DLD1 (cell line): ENCODE results near the gene SOX10.

Experiments used
- in situ Hi-C: cut with HindIII; loops from 2 replicates; pipeline ENCODE4 v1.10.0; 2017; ENCODE audit warnings: low sequenced_read_pairs

Gene SOX10

DNA sequence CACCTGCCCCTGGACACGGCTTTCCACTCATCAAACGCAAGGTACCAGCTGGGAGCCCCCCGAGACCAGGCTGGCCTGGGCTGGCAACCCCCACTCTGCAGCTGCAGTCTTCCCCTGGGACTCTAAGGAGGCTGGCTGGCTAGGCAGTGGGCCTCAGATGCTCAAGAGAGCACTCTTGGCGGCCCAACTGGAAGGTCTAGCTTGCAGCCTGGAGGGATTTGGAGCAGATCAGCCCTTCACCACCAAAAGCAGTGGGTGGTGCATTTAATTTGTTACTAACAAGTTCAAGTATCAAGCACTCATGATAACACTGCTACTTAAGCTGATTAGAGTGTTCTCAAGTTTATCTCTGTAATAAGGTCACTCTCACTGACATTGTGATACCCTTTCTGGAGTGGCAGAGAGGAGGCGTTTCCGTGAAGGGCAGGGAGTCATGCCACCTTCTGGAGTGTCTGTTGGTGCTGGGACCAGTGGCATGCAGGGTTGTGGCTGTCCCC, 52.4 kb downstream of the SOX10 start:
- in situ Hi-C loops: no loop called here

DNA sequence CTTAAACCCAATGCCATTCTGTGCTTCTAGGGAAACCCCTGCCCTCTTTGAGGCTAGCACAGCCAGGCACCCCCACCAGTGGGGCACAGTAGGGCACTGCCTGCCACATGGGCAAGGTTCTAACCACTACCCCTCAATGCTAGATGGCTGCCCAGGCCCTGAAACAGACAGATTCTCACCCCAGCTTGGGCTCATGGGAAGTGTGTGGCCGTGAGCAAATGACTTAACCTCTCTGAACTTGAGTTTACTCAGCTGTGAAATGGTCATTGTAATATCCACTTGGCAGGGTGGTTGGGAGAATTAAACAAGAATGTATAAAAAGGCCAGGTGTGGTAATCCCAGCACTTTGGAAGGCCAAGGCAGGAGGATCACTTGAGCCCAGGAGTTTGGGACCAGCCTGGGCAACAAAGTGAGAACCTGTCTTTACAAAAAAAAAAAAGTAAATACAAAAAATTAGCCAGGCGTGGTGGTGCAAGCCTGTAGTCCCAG, 53.4 kb downstream of the SOX10 start:
- in situ Hi-C loops: no loop called here

DNA sequence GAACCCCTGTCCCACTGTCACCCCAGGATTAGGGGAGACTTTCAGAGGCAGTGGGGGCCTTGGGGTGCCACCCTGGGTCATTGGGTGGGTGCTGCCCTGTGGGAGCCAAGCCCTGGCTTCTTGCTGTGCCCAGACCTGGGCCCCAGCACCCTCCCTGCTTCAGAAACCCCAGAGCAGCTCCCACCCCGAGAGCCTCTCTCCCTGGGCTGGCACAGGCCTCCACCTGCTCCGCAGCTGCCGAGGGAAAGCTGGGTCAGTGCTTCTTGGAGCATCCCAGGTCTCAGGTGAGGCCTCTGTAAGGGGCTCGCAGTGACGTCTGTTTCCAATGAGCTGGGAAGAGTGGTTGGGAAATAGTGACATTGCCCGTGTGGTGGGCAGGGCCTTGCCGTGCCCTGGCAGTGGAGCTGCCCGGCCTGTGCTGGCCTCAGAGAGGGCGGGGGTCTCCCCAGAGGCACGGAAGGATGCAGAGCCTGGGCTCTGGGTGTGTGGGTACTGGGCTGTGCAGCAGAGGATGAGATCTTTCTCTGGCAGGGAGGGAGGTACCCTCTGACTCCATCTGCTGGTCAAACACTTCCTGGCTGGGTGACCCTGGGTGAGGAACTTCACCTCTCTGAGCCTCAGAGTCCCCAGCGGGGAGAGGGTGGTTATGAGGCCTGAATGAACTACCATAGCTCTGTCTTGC, 53.9 kb downstream of the SOX10 start:
- in situ Hi-C loops: no loop called here

DNA sequence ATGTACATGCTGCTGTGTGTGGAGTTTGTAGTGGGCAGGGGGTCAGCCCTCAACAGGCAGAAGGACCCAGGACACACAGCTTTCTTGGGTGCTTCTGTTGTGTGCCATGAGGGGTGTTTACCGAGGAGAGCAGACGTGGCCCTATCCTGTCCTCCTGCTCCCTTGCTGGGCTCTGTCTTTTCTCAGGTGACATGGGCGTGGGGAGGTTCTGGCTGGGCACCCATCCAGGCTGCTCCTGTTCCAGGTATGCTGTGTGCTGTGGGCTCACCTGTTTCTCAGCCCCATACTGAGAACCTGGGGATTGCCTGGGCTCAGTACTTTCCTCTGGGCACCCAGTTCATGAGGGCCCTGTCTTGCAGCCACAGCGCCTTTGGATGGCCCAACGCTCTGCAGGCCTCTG, 55.0 kb downstream of the SOX10 start:
- in situ Hi-C loops: no loop called here

DNA sequence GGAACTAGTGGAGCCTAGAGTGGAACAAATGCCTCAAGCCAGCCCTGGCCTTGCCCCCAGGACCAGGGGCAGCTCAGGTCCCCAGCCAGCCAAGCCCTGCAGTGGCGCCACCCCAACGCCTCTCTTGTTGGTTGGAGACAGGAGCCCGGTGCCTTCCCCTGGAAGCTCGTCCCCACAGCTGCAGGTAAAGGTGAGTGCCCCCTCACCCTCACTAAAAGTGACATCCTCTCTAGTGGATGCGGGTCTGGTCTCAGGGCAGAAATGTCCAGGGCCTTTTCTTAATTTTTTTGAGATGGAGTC, 56.8 kb downstream of the SOX10 start:
- in situ Hi-C loops: no loop called here

DNA sequence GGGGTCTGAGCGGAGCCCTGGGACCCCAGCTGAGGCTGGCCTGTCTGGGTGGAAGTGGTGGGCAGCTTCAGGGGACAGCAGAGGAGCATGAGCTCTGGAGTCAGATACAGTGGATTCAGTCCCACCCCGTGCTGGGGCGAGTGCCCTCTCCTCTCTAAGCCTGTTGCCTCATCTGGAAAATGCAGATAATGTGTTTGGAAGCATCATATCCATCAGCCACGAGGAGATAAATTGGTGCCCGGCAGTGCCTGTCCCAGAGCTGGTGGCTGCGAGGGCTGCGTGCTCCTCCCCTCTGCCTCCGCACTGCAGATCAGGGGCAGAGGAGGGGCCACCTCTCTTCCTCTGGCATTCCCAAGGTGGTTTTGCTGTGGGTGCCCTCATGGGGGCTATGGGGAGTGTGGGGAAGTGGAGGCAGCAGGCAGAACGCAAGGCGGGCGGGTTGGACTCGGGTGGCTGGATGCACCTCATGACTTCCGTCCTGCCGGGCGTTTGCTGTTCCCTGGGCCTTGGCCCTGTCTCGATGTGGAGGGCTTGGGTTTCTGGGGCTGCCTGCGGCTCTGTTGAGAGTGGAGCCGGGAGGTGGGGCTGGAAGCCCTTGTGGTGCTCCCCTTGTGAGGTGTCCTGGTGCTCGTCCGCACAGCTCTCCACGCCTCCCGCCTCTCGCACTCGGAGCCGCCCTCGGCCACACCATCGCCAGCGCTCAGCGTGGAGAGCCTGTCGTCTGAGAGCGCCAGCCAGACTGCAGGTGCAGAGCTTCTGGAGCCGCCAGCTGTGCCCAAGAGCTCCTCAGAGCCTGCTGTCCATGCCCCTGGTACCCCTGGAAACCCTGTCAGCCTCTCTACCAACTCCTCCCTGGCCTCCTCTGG, 57.4 kb downstream of the SOX10 start:
- in situ Hi-C loops: no loop called here

DNA sequence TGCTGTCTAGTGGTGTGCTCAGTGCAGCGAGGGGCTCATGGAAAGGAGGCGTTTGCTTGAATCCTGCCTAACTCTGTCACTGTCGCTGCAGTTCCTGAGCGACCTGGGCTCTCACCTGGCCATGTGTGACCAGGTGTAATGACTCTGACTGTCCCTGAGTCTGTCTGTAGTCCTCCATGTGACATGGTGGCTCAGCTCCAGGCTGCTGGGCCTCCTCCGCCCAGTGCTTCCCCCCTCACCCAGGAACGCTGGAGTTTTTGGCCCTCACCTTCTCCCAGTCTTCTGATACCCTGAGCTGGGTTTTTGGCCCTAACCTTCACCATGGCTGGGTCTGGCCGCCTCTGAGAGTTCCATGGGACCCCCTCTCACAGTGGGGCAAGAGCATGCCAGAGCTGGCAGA, 58.0 kb downstream of the SOX10 start:
- in situ Hi-C loops: no loop called here

DNA sequence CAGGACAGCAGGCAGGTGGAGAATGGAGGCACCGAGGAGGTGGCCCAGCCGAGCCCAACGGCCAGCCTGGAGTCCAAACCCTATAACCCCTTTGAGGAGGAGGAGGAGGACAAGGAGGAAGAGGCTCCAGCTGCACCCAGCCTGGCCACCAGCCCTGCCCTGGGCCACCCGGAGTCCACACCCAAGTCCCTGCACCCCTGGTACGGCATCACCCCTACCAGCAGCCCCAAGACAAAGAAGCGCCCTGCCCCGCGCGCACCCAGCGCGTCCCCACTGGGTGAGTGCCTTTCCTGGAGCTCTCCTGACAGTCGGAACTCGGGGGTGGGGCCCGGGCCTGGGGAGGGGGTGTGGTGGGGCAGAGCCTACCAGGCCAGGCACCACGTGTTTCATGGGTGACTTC, 58.6 kb downstream of the SOX10 start:
- in situ Hi-C loops: no loop called here

DNA sequence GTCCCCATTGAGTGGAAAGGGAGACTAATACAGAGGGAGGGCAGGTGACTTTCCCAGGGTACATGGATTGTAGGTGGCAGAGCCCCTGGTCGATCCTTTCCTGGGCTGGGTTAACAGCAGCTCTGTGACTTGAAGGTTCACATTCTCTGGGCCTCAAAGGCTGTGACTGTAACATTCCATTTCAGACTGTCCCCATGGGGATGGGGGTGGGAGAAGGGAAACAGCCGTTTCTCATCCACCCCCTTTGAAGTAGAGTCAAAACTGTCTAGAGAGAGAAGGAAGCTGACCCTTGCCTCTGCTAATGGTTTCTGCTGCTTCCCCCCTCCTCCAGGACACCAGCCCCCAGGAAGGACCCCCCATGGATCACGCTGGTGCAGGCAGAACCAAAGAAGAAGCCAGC, 59.0 kb downstream of the SOX10 start:
- in situ Hi-C loops: no loop called here

DNA sequence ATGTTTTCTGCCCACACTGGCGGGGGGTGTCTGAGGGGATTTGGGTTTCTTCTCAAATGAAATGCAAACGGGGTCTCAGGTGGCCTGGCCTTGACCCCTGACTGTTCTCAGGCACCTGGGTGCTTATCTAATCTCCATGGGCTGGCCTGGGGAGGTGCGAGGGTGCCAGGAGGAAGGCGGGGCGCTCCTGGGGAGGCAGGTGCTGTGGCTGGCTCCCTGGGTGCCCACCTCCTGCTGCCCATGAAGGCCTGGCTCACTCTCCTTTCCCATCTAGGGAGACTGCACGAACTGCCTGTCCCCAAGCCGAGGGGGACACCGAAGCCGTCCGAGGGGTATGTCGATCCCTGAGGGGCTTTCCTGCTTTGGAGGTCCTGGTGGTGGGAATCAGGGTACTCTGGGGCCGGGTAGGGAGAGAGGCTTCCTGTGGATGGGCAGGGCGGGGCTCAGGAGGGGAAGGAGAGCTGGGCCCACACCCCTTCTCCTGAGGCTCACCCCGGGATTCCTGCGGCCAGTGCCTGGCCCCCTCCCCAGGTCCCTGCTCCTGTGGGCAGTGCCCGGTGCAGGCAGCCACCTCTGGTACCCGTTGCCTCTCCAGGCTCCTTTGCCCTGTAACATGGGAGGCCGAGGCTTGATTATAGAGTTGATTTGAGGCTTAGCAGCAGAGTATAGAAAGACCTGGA, 59.8 kb downstream of the SOX10 start:
- in situ Hi-C loops: no loop called here

DNA sequence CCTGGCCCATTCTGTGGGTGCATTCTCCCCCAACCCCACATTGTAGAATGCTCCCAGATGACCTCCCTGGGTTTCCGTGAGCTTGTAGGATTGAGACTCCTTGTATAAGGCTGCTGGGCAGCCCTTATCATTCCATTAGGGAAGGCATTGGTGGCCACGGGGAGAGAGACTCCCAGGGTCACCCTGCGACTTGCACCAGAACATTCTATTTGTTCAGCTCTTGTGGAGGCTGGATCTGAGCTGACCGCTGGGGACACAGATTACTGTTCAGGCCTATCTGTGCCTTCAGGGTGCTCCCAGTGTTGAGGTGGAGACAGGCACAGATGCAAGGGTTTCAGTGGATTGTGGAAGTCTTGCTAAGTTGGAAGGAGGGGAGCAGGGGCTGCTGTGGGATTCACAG, 60.4 kb downstream of the SOX10 start:
- in situ Hi-C loops: no loop called here
